ENCODE measurements around the gene TRIM23.

DNA sequence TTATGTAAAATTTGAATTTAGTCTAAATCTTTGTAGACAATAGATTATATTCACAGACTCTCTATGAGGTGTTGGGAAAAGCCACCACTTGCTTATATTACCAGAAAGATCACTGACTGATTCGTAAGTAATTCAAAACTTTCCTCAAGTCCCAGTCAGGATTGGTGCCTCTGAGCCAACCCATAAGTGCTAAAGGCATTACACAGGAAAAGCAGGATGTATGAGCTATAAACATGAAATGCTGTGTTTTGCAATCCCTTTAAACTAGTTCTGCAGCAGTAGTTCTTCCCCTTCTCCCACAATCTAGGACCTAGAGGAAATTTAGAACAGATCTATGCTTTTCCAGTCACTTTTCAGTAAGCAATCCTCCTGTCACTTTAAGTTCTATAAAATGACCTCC, 48.7 kb upstream of the TRIM23 start:
- TF ChIP-seq POLR2AphosphoS5 (IDR thresholded peaks at IDR 0.05; ENCODE audit: borderline replicate concordance, low read depth, low read length), result no peak
- TF ChIP-seq EZH2 (IDR thresholded peaks at IDR 0.05), result no peak
- no peak for TF ChIP-seq FOXP2 (optimal IDR thresholded peaks at IDR 0.05; ENCODE audit: control extremely low read depth, extremely low read length, insufficient read depth)
